Fibroblast of lung (primary cell): ENCODE measurements around the gene DZANK1. TPM values are rescaled to one million over a fixed set of nuclear protein-coding genes. Genes with fewer than 3 reads are reported as not detected.
"Not testable (repeated sequence)": the region's sequence is repeated elsewhere in the genome, so short reads cannot be mapped to it uniquely, and the experiment has no call there.

ENCODE experiments used
- DNase-seq, 2 donors: peaks; one replicate each; pipeline versions ENCODE4 v3.0.0 to v3.0.0-alpha.2; 2010; ENCODE audit warnings: low read depth in 2 of 2
- H2AFZ ChIP-seq: 2 replicates; pipeline ENCODE4 v1.5.1; 2012; ENCODE audit warnings: low read length, control low read depth, inconsistent platforms
- H3K27ac ChIP-seq: 2 replicates; pipeline ENCODE4 v1.5.1; 2011; ENCODE audit warnings: low read length, control low read depth; ENCODE audit not compliant: insufficient read depth
- H3K27me3 ChIP-seq: 2 replicates; pipeline ENCODE4 v1.5.1; 2011; ENCODE audit warnings: mild to moderate bottlenecking, low read length; ENCODE audit not compliant: control insufficient read depth, insufficient read depth
- H3K36me3 ChIP-seq: 2 replicates; pipeline ENCODE4 v1.5.1; 2011; ENCODE audit warnings: low read length; ENCODE audit not compliant: control insufficient read depth, insufficient read depth
- H3K4me1 ChIP-seq: 2 replicates; pipeline ENCODE4 v1.5.1; 2011; ENCODE audit warnings: low read length; ENCODE audit not compliant: control insufficient read depth, insufficient read depth; ENCODE audit errors: extremely low read depth
- H3K4me2 ChIP-seq: 2 replicates; pipeline ENCODE4 v1.5.1; 2011; ENCODE audit warnings: low read length, control low read depth; ENCODE audit not compliant: insufficient read depth; ENCODE audit errors: extremely low read depth
- H3K4me3 ChIP-seq, 4 experiments: fragments of 200-600 bp in 1 of 4; sonication (generic) in 1 of 4; replicated peaks in 1 of 4; 2 replicates each; pipeline ENCODE4 v1.5.1; 2011 to 2016; ENCODE audit warnings: low read length in 4 of 4, low read depth in 3 of 4, mild to moderate bottlenecking in 3 of 4, control low read depth in 2 of 4, inconsistent platforms in 1 of 4, mixed read lengths in 1 of 4; ENCODE audit not compliant: insufficient read depth in 1 of 4; ENCODE audit errors: control extremely low read depth in 1 of 4
- H3K79me2 ChIP-seq: 2 replicates; pipeline ENCODE4 v1.5.1; 2012; ENCODE audit warnings: mild to moderate bottlenecking, low read length, inconsistent platforms; ENCODE audit not compliant: control insufficient read depth, insufficient read depth
- H3K9ac ChIP-seq: 2 replicates; pipeline ENCODE4 v1.5.1; 2011; ENCODE audit warnings: mild to moderate bottlenecking, low read length, control low read depth; ENCODE audit not compliant: insufficient read depth
- H3K9me3 ChIP-seq: 2 replicates; pipeline ENCODE4 v1.5.1; 2012; ENCODE audit warnings: low read depth, low read length; ENCODE audit not compliant: control insufficient read depth, insufficient read depth
- H4K20me1 ChIP-seq: 2 replicates; pipeline ENCODE4 v1.5.1; 2011; ENCODE audit warnings: low read length; ENCODE audit not compliant: control insufficient read depth, insufficient read depth; ENCODE audit errors: extremely low read depth
- CTCF ChIP-seq, 2 donors: IDR thresholded peaks in 1 of 2; conservative IDR thresholded peaks in 1 of 2; 1 replicate in 1 of 2; 2 replicates in 1 of 2; pipeline ENCODE4 v1.5.1; 2011 to 2012; ENCODE audit warnings: low read length in 2 of 2, control low read depth in 1 of 2, inconsistent platforms in 1 of 2, low read depth in 1 of 2, mild to moderate bottlenecking in 1 of 2
- EZH2 ChIP-seq: IDR thresholded peaks from 2 replicates; pipeline ENCODE4 v1.5.1; 2012; ENCODE audit warnings: low read length, control low read depth, mild to moderate bottlenecking; ENCODE audit errors: missing control alignments
- polyA plus RNA-seq, 2 donors: library from polyadenylated mRNA; depleted of rRNA in 1 of 2; stranded (reverse) in 1 of 2; unstranded in 1 of 2; fragments of >200 nt; gene quantifications; 2 replicates each; pipeline ENCODE4 v1.2.1, GENCODE V29; 2011 to 2012; ENCODE audit warnings: missing spikeins in 1 of 2
- total RNA-seq: library from RNA; depleted of rRNA; stranded (reverse); fragments of >200 nt; gene quantifications from 2 replicates; pipeline ENCODE4 v1.2.1, GENCODE V29; 2014

The DZANK1 gene
- total and polyA plus RNA-seq, 2 donors (not counting 1 experiment from before 2014, with no cell fraction given) = 0.83 to 1.2 TPM

GRCh38 chr20:18401305-18401704, 65.5 kb downstream of the DZANK1 start:
- Histone ChIP-seq H3K79me2 (no peaks in the 10 kb centered on the region), H4K20me1 (no peaks in the 10 kb centered on the region), H2AFZ (no peak overlapping the region), H3K9ac (no peak overlapping the region), H3K4me2 (no peak overlapping the region), H3K27me3 (no peaks in the 10 kb centered on the region), H3K4me1 (no peaks in the 10 kb centered on the region), H3K27ac (no peak overlapping the region), H3K9me3 (no peaks in the 10 kb centered on the region), H3K4me3 (no peak overlapping the region), H3K36me3 (no peaks in the 10 kb centered on the region)
- no peak for TF ChIP-seq CTCF (conservative IDR thresholded peaks at IDR 0.05 in 1 of 2, IDR thresholded peaks at IDR 0.05 in 1 of 2; ENCODE audit: low read depth in 1 of 2, low read length in 2 of 2)
- no peak for TF ChIP-seq EZH2
- DNase-seq = no peak

- Histone ChIP-seq H3K9ac (no peak overlapping the region), H3K36me3 (no peaks in the 10 kb centered on the region), H3K27me3 (no peaks in the 10 kb centered on the region), H3K4me3 (no peak overlapping the region), H3K79me2 (no peaks in the 10 kb centered on the region), H3K4me2 (no peak overlapping the region), H3K9me3 (no peaks in the 10 kb centered on the region), H3K4me1 (no peaks in the 10 kb centered on the region), H3K27ac (no peak overlapping the region), H4K20me1 (no peaks in the 10 kb centered on the region), H2AFZ (no peak overlapping the region)
- no peak for TF ChIP-seq CTCF (conservative IDR thresholded peaks at IDR 0.05 in 1 of 2, IDR thresholded peaks at IDR 0.05 in 1 of 2; ENCODE audit: low read depth in 1 of 2, low read length in 2 of 2)
- DNase-seq = no peak
Measured at GRCh38 chr20:18400460-18400859, 66.4 kb downstream of the DZANK1 start.

- H4K20me1 ChIP-seq, H2AFZ ChIP-seq, H3K36me3 ChIP-seq, H3K4me2 ChIP-seq, H3K4me3 ChIP-seq, H3K27me3 ChIP-seq, H3K9ac ChIP-seq, H3K27ac ChIP-seq, H3K4me1 ChIP-seq, DNase-seq, H3K9me3 ChIP-seq, H3K79me2 ChIP-seq: not testable (repeated sequence)
Measured at GRCh38 chr20:18398713-18399112, 68.1 kb downstream of the DZANK1 start.
